Aorta (tissue), 5 donors: ENCODE measurements around the gene NFATC2. TPM values are rescaled to one million over a fixed set of nuclear protein-coding genes. Genes with fewer than 3 reads are reported as not detected.

ENCODE experiments used
- ATAC-seq: fragments of 200-7000 bp; cut with Tn5 transposase; one replicate; pipeline ENCODE4 v1.9.1; 2022; ENCODE audit warnings: moderate library complexity; ENCODE audit not compliant: low FRiP score
- DNase-seq, 2 donors: peaks; one replicate each; pipeline ENCODE4 v3.0.0-alpha.2; 2020
- H3K27ac ChIP-seq, 2 donors: one replicate each; pipeline ENCODE4 v1.5.1; 2013; ENCODE audit warnings: low read length in 2 of 2, mild to moderate bottlenecking in 2 of 2, moderate library complexity in 2 of 2, control low read depth in 1 of 2, inconsistent platforms in 1 of 2, low read depth in 1 of 2
- H3K27me3 ChIP-seq, 2 donors: one replicate each; pipeline ENCODE4 v1.6.1; 2013; ENCODE audit warnings: control low read depth in 1 of 2, low read length in 1 of 2, mild to moderate bottlenecking in 1 of 2, moderate library complexity in 1 of 2; ENCODE audit not compliant: insufficient read depth in 2 of 2, control insufficient read depth in 1 of 2
- H3K36me3 ChIP-seq, 2 donors: one replicate each; pipeline ENCODE4 v1.6.1; 2013; ENCODE audit warnings: control low read depth in 1 of 2, low read length in 1 of 2, mild to moderate bottlenecking in 1 of 2; ENCODE audit not compliant: insufficient read depth in 2 of 2, control insufficient read depth in 1 of 2
- H3K4me1 ChIP-seq, 2 donors: one replicate each; pipeline ENCODE4 v1.6.1; 2013; ENCODE audit warnings: low read length in 2 of 2, control low read depth in 1 of 2, mild to moderate bottlenecking in 1 of 2, moderate library complexity in 1 of 2; ENCODE audit not compliant: insufficient read depth in 2 of 2, control insufficient read depth in 1 of 2
- H3K4me3 ChIP-seq, 2 donors: one replicate each; pipeline ENCODE4 v1.5.1; 2013; ENCODE audit warnings: low read length in 2 of 2, control low read depth in 1 of 2, mild to moderate bottlenecking in 1 of 2
- H3K9me3 ChIP-seq: one replicate; pipeline ENCODE4 v1.6.1; 2013; ENCODE audit warnings: mild to moderate bottlenecking, low read length; ENCODE audit not compliant: control insufficient read depth
- WGBS, 2 donors: extraction: QIAGEN DNeasy Blood & Tissue Kit; methylation state at CpG; one replicate each; pipeline ENCODE4 v1.1.7; 2013; 5-methylcytosine and 5-hydroxymethylcytosine counted together
- intact Hi-C, 2 donors: fragments of 100-400 bp; cut with DNase I; formaldehyde crosslinking; loops; one replicate each; pipeline versions ENCODE4 v1.14.2 to v1.15.0; 2022
- polyA plus RNA-seq, 2 donors: library from polyadenylated mRNA; stranded (reverse); fragments of 200-250 nt; gene quantifications; one replicate each; pipeline ENCODE4 v1.2.3, GENCODE V29; 2013
- total RNA-seq, 2 donors: library from RNA; stranded (reverse); fragmentation: NEBNext Ultra II Directional; extraction: Animal tissue kit (Norgen Biotek cat#: 25700); gene quantifications; one replicate each; pipeline ENCODE4 v1.2.1, GENCODE V29; 2021
- donor health status: healthy with polysubstance abuse.
- donor health status: Bipolar disorder and iron deficiency.
- donor health status: DM: no; HTN: no; CAD: no.
- donor health status: DM: no; HTN: no; CAD: no.
- donor health status: DM: yes; HTN: yes; CAD: no.

Gene NFATC2
- total and polyA plus RNA-seq, 4 donors: 1.7 to 13.0 (median 7.4) TPM

DNA sequence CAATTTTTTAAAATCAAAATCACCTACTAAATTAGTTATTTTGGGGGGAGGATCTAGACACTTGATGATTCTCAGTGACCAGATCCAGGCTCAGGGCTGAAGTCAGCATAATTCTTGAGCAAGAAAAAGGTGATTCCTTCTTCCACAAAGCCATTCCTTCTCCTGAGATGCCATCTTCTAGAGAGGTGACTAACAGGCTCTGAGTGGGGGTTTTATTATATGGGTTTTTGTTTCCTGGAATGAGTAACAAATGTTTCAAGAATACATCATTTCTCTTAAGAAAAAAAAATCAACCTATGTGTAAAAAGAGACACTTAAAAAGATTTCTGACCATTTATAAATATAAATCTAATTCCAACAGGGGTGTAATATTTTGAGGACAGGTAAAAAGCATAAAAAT lies 154.3 kb downstream of the NFATC2 start:
- DNase-seq: no peak
- no peak for ATAC-seq
- intact Hi-C loops: loop anchor here in 1 of 2 donors (5.0 kb wide), 1 partner anchor 209 kb away; no protein-coding TSS in a partner anchor
- Histone ChIP-seq H3K4me3 (no peak overlapping the region), H3K36me3 (no peaks in the 10 kb centered on the region), H3K9me3 (no peaks in the 10 kb centered on the region), H3K4me1 (no peaks in the 10 kb centered on the region), H3K27ac (no peak overlapping the region), H3K27me3 (no peaks in the 10 kb centered on the region)

DNA sequence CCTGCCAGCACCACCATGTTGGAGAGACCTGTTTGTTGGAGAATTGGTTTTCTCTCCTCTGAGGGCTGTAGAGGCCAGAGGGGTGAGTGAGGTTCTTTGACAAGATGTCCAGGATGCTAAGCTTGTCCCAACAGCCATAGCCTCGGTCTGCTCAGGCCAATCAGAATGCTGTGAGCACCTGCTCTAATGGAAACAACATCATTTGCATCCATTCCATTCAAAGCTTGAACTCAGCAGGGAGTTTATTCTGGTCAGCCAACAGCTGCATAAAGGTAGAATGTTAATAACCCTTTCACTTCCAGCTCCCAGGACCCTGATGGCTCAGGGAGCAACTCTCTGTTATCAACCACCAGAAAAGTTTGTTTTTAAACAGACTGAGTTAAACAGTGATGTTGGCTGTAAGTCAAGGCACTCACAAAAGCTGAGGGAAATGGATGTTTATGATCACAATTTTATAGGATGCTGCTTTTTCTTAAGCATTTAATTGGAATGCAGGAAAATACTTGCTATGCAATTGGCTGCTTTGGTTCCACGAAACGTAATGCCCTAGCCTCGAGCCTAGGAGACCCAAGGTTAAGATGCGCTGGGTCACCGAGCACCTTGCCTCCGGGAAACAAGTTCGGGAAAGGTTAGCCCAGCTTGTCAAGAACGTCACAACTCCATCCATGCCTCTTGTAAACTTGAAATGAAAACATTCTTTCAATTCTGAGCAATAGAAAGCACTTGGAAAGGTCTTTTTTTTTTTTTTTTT lies 155.2 kb downstream of the NFATC2 start:
- DNase-seq (no peak), ATAC-seq (no peak)
- intact Hi-C loops: loop anchor here in 1 of 2 donors (5.0 kb wide), 1 partner anchor 210 kb away; no protein-coding TSS in a partner anchor
- Histone ChIP-seq H3K36me3 (no peaks in the 10 kb centered on the region), H3K27ac (no peak overlapping the region), H3K4me3 (no peak overlapping the region), H3K27me3 (no peaks in the 10 kb centered on the region), H3K9me3 (no peaks in the 10 kb centered on the region), H3K4me1 (no peaks in the 10 kb centered on the region)
- 73 to 81% methylated on average over 9 of the region's 9 CpGs for WGBS, 2 donors

DNA sequence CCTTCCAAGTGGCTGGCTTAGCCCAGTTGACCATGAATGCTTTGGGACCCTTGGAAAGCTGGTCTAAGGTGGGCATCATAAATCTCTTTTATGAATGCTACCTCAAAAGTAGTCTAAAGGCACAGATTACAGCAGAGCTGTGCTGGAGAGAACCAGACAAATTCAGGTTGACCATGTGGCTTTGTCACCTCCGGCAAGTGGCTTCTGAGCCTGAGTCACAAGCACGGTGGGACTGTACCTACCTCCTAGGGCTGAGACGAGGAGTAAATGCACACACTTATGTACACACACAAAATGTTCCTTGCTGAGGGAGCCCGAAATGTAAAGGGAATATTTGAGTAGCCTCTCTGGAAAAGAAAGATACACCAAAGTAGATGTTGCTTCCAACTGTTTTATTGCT lies 155.9 kb downstream of the NFATC2 start:
- no peaks in the 10 kb centered on the region for H3K9me3 ChIP-seq
- no peak for DNase-seq
- no peaks in the 10 kb centered on the region for H3K4me1 ChIP-seq
- 82 to 84% methylated on average over 4 of the region's 4 CpGs for WGBS, 2 donors
- H3K27ac ChIP-seq: no peak overlapping the region
- no peaks in the 10 kb centered on the region for H3K27me3 ChIP-seq
- intact Hi-C loops: loop anchor here in 1 of 2 donors (5.0 kb wide), 1 partner anchor 211 kb away; no protein-coding TSS in a partner anchor
- H3K4me3 ChIP-seq: no peak overlapping the region
- ATAC-seq: no peak
- no peaks in the 10 kb centered on the region for H3K36me3 ChIP-seq

DNA sequence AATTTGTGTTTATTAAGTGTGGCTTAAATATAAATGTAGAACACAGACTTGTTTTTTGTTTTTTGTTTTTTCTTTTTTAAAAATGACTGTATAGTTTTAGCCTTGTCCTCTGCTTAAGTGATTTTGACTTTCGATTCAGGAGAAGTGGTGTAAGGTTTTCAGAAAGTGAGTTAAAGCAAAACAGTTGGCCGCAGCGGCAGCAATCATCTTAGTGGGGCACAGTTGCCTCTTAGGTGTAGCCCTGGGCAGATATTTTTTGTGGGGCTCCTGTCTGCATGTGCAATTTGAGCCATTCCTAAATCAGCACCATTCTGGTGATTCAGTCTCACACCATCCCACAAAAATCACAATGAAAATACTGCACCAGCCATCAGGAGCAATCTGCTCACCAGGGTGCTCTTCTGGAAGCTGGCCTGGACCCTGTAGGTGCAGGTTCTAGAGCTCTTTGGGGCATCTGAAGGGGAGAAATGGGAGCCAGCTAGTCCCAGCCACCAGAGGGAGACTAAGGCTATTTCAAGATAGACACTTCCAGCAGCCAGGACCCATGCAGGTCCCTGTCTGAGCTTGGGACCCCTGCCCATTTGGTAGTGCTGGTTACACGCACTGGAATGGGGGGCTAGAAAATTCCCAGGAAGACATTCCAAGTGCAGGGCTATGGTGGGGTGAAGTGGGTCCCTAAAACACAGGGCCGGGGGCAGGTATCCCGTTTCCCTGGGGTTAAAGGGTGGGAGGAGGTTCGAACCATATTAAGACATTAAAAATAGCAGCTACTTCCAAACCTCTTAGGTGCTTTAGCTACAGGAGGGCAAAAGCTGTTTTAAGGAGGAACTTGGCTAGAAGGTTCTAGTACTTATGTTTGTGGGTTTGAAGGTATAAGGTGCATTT lies 156.6 kb downstream of the NFATC2 start:
- H3K4me3 ChIP-seq: no peak overlapping the region
- WGBS, 2 donors: 75 to 82% methylated on average over 7 of the region's 7 CpGs
- no peaks in the 10 kb centered on the region for H3K9me3 ChIP-seq
- no peak for ATAC-seq
- H3K36me3 ChIP-seq: no peaks in the 10 kb centered on the region
- no peaks in the 10 kb centered on the region for H3K27me3 ChIP-seq
- no peak overlapping the region for H3K27ac ChIP-seq
- peak in 1 of 2 donors; percentile 48 for DNase-seq
- intact Hi-C loops: loop anchor here in 1 of 2 donors (5.0 kb wide), 1 partner anchor 211 kb away; no protein-coding TSS in a partner anchor
- H3K4me1 ChIP-seq: no peaks in the 10 kb centered on the region

DNA sequence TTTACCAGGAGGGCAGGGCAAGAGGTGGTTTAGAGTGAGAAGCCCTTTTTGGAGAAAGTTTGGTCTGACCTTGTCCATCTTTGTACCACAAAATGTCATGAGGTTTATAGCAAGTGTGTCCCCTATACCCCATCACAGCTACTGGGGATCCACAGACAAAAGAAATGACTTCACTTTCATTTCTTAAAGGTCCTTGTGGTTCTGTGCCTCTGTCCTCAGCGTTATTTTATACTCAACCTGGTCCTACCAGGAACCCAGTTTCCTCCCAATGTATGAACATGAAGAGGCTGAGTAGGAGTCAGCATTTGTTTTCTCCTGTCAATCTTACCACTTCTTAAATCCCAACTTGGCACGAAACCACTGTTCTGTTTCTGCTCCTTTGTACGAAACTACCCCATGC lies 157.6 kb downstream of the NFATC2 start:
- ATAC-seq (no peak), DNase-seq (no peak)
- intact Hi-C loops: loop anchor here in 1 of 2 donors (5.0 kb wide), 1 partner anchor 212 kb away; no protein-coding TSS in a partner anchor
- no peak overlapping the region for H3K27ac ChIP-seq
- no peaks in the 10 kb centered on the region for H3K4me1 ChIP-seq
- H3K4me3 ChIP-seq: no peak overlapping the region
- no peaks in the 10 kb centered on the region for H3K9me3 ChIP-seq
- no peaks in the 10 kb centered on the region for H3K27me3 ChIP-seq
- WGBS, 2 donors: 83 to 85% methylated on average over 3 of the region's 3 CpGs
- H3K36me3 ChIP-seq: no peaks in the 10 kb centered on the region

DNA sequence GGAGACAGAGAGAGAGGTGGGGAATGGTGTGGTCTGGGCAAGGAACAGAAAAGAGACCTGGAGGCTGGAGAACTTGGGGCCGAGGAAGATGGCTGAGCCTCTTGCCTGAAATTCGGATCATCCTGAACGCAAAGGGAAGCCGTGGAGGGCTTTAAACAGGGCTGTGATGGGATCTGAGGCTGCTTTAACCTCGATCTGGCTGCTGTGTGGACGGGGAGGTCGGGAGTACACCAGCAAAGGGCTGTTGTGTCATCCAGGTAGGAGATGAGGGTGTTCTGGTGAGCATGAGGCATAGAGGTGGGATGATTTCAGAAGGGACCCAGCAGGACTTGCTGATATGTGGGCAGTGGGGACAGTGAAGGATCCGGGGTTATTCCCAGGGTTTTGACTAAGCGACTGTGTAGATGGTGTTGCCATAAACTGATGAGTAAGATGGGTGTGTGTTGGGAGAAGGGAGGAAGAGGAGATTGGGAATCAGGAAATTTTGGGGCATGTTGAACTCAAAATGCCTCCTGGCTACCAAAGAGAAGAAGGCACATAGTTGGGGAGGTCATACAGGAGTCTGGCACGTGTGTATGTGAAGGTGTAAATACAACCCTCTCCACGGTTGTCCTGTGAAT lies 158.5 kb downstream of the NFATC2 start:
- Histone ChIP-seq H3K4me3 (no peak overlapping the region), H3K36me3 (no peaks in the 10 kb centered on the region), H3K9me3 (no peaks in the 10 kb centered on the region), H3K27me3 (no peaks in the 10 kb centered on the region), H3K4me1 (no peaks in the 10 kb centered on the region), H3K27ac (no peak overlapping the region)
- ATAC-seq (no peak), DNase-seq (peak in 1 of 2 donors; percentile 62)
- intact Hi-C loops: no loop called here
- WGBS, 2 donors: 89 to 91% methylated on average over 11 of the region's 11 CpGs

DNA sequence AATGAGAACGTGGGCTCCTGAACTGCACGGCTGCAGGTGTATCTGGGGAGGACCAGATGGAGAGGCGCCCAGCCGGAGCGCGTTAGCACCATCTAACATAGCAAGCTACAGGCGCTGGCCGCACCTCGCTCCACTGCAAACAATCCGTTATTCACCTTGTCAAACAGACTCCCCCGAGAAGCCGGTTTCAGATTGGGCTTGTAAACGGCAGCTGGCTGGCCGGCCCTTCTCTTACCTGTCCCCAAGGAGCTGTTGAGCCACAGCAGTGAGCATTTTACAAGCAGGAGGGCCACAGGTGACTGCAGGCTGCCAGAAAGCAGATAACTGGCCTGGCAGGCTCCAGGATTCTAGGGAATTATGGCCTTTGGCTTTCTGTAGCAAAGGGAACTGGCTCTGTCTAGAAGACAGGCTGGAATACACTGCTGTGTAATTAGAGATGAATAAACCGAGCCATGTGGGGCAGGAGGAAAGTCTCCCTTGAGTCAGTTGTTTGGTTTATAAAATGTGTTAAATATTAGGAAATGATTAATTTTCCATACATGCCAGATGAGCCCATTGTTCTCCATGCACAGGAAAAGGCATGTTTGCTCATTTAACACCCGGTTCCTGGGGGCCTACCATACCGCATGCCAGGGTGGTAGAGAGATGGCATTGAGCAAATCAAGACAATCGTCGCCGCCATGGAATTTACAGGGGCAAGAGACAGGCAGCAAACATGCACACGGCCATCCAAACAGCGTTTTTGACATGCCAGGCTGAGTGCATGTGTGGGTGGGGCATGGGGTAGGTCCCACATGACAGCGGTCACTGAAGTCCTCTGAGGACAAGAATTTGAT lies 159.3 kb downstream of the NFATC2 start:
- H3K4me1 ChIP-seq: no peaks in the 10 kb centered on the region
- H3K4me3 ChIP-seq: no peak overlapping the region
- 90 to 91% methylated on average over 23 of the region's 23 CpGs for WGBS, 2 donors
- no peaks in the 10 kb centered on the region for H3K27me3 ChIP-seq
- H3K9me3 ChIP-seq: no peaks in the 10 kb centered on the region
- DNase-seq (peak; percentile 34 to 47), ATAC-seq (no peak)
- H3K27ac ChIP-seq: no peak overlapping the region
- H3K36me3 ChIP-seq: no peaks in the 10 kb centered on the region
- intact Hi-C loops: no loop called here
